Measurements from ENCODE around the gene TRIM60.

- TF ChIP-seq CTCF (IDR thresholded peaks at IDR 0.05; ENCODE audit: low read length): no peak
- no peak for TF ChIP-seq EZH2 (optimal IDR thresholded peaks at IDR 0.05; ENCODE audit: low read depth, low read length)
- TF ChIP-seq EZH2phosphoT487 (IDR thresholded peaks at IDR 0.05; ENCODE audit: low read length): no peak
These were observed 26.9 kb downstream of the TRIM60 start for GRCh38 chr4:165058666-165059065.
